ENCODE data around the gene GOLIM4. TPM values are rescaled to one million over a fixed set of nuclear protein-coding genes. Genes with fewer than 3 reads are reported as not detected.

GOLIM4 gene
- polyA plus RNA-seq, 2 of the 4 experiments (the other 2 are of a cell fraction), result 22.4 to 23.6 TPM

DNA sequence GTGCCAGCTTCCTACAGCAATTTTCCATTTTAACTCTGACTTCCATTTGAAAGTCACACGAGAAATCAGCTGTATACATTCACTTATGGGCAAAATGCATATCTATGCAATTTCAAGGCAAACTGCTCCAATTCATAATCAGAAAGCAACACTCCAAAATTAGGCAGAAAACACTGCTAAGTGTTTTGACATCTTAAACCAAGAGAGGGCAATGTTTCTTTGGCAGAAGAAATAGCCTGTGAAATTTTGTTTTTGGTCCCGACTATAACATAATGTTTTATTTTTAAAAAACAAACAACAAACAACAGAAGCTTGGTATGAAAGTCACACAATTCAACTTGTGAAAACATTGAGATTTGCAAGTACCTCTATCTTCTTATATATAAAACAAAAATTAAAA lies 42.6 kb downstream of the GOLIM4 start:
- Histone ChIP-seq H3K4me1 (no peaks in the 10 kb centered on the region), H3K4me2 (no peak overlapping the region), H3K27ac (no peak overlapping the region), H3K4me3 (no peak overlapping the region), H3K9me3 (no peaks in the 10 kb centered on the region)
- POLR2A ChIA-PET, result no interaction called here
- WGBS (ENCODE audit: missing lambda C conversion rate), result 74% methylated on average over 2 of the region's 2 CpGs
- DNase-seq (ENCODE audit: low read depth in 1 of 2, low spot score in 1 of 2) (no peak), FAIRE-seq (no peak), ATAC-seq (no peak)
- TF ChIP-seq POLR2A (IDR thresholded peaks at IDR 0.05; ENCODE audit: low read length), result no peak
- TF ChIP-seq EHF (CRISPR knock-in tag; IDR thresholded peaks at IDR 0.05), result no peak
- TF ChIP-seq HOXB5 (CRISPR knock-in tag; IDR thresholded peaks at IDR 0.05), result no peak
- TF ChIP-seq JUNB (IDR thresholded peaks at IDR 0.05), result no peak
- TF ChIP-seq HEYL (CRISPR knock-in tag; IDR thresholded peaks at IDR 0.05), result no peak
- TF ChIP-seq JUN (IDR thresholded peaks at IDR 0.05), result no peak
- TF ChIP-seq BCL3 (IDR thresholded peaks at IDR 0.05), result no peak
- TF ChIP-seq, protein P1, sequence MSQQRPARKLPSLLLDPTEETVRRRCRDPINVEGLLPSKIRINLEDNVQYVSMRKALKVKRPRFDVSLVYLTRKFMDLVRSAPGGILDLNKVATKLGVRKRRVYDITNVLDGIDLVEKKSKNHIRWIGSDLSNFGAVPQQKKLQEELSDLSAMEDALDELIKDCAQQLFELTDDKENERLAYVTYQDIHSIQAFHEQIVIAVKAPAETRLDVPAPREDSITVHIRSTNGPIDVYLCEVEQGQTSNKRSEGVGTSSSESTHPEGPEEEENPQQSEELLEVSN (IDR thresholded peaks at IDR 0.05; ENCODE audit: borderline replicate concordance, low read depth), result no peak
- no peak for TF ChIP-seq RFX5 (IDR thresholded peaks at IDR 0.05)
- TF ChIP-seq, protein P2, sequence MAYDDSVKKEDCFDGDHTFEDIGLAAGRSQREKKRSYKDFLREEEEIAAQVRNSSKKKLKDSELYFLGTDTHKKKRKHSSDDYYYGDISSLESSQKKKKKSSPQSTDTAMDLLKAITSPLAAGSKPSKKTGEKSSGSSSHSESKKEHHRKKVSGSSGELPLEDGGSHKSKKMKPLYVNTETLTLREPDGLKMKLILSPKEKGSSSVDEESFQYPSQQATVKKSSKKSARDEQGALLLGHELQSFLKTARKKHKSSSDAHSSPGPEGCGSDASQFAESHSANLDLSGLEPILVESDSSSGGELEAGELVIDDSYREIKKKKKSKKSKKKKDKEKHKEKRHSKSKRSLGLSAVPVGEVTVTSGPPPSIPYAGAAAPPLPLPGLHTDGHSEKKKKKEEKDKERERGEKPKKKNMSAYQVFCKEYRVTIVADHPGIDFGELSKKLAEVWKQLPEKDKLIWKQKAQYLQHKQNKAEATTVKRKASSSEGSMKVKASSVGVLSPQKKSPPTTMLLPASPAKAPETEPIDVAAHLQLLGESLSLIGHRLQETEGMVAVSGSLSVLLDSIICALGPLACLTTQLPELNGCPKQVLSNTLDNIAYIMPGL (CRISPR knock-in tag; IDR thresholded peaks at IDR 0.05; ENCODE audit: borderline replicate concordance), result no peak
- TF ChIP-seq RAD21 (conservative IDR thresholded peaks at IDR 0.05 in 1 of 2, IDR thresholded peaks at IDR 0.05 in 1 of 2), result no peak
- no peak for TF ChIP-seq TFCP2L1 (CRISPR knock-in tag; IDR thresholded peaks at IDR 0.05)
- CTCF ChIA-PET, result interaction anchor here (1.2 to 3.5 kb wide), 3 partner anchors 12 to 113 kb away, joined by 5 to 25 read pairs (median 6); no protein-coding TSS in a partner anchor

DNA sequence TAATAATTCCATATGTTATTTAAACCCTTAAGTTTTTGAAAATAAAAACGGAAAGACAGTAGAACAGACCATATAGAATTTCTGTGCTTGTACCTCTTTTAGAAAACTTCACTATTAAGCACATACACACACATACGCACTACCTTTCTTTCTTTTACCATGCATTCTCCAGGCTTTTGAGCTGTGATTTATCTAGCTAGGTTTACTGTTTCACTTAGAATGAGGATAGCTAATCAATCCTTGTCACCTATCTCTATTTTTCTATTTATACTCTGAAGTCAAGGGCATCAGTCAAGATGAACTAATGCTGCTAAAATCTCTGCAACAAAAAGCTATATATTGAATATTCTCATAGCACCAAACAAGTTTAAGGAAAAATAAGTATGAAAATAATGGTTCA lies 43.2 kb downstream of the GOLIM4 start:
- no peak for TF ChIP-seq KDM1A (IDR thresholded peaks at IDR 0.05; ENCODE audit: low read depth)
- TF ChIP-seq CHD2 (IDR thresholded peaks at IDR 0.05; ENCODE audit: low read length, partially characterized antibody), result no peak
- no peak for TF ChIP-seq PHF8 (IDR thresholded peaks at IDR 0.05; ENCODE audit: borderline replicate concordance, low read depth)
- TF ChIP-seq, protein P3, sequence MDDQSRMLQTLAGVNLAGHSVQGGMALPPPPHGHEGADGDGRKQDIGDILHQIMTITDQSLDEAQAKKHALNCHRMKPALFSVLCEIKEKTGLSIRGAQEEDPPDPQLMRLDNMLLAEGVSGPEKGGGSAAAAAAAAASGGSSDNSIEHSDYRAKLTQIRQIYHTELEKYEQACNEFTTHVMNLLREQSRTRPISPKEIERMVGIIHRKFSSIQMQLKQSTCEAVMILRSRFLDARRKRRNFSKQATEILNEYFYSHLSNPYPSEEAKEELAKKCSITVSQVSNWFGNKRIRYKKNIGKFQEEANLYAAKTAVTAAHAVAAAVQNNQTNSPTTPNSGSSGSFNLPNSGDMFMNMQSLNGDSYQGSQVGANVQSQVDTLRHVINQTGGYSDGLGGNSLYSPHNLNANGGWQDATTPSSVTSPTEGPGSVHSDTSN (IDR thresholded peaks at IDR 0.05), result no peak
- no peak for TF ChIP-seq MAX (IDR thresholded peaks at IDR 0.05)
- TF ChIP-seq MAZ (IDR thresholded peaks at IDR 0.05; ENCODE audit: borderline replicate concordance, low read depth, low read length), result no peak
- no peak for TF ChIP-seq FOSL2 (IDR thresholded peaks at IDR 0.05)
- no peak for TF ChIP-seq FOSL2 (CRISPR knock-in tag; IDR thresholded peaks at IDR 0.05)
- TF ChIP-seq RCOR1 (IDR thresholded peaks at IDR 0.05; ENCODE audit: low read depth, low read length), result no peak
- no peak for TF ChIP-seq EHMT2 (IDR thresholded peaks at IDR 0.05; ENCODE audit: low read depth)
- DNase-seq (ENCODE audit: low read depth in 1 of 2, low spot score in 1 of 2), result no peak
- no peak for ATAC-seq
- POLR2A ChIA-PET, result no interaction called here
- CTCF ChIA-PET, result interaction anchor here (1.2 to 3.5 kb wide), 4 partner anchors 12 to 113 kb away, joined by 3 to 25 read pairs (median 6); no protein-coding TSS in a partner anchor
- H3K9me3 ChIP-seq, result no peaks in the 10 kb centered on the region
- H3K4me1 ChIP-seq, result no peaks in the 10 kb centered on the region
- H3K27ac ChIP-seq, result no peak overlapping the region
- FAIRE-seq, result no peak
- no peak overlapping the region for H3K4me2 ChIP-seq
- 90% methylated on average over 2 of the region's 2 CpGs for WGBS (ENCODE audit: missing lambda C conversion rate)
- H3K4me3 ChIP-seq, result no peak overlapping the region

Data from A549 (cell line).